Measurements from ENCODE around the gene PGS1. TPM values are rescaled to one million over a fixed set of nuclear protein-coding genes. Genes with fewer than 3 reads are reported as not detected.

PGS1 gene
- total RNA-seq, 2 donors from 2014 or later: 52.0 to 98.4 TPM

DNA sequence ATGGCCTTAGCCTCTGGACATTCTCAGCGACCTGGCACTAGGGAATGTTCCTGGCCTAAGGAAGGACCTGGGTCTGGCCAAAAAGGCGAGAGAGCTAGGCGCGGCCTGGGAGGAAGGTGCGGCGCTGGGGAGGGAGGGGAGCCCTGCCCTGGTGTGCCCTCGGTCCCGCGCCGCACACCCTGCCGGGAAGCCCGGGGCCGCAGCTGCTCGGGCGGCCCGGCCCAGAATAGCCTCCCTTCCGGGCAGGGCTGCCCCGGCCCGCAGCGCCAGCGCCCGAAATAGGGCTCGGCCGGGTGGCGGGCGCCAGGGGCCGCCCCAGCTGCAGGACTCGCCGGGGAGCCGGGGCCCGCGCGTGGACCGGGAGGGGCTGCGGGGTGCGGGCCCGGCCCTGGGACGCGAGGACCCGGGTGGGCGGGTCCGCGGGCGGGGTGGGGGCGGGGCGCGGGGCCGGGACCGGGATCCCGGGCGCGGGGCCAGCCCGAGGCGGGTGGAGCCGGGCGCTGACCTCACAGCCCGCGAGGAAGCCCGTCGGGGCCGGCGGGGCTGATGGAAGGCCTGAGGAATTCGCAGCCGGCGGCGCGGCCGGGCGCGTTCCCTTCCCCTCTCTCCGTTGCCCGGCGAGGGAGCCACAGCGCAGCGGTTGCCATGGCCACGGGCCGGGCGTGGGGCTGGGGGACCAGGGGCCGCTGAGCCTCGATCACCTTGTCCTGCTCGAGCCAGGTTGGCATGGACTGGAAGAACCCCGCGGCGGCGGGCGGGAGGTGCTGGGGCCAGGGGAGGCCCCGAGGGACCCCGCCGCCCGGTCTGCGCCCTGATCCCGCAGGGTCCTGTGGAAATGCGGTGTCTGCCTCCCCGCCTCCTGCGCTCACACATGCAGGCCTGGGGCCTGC lies 36.6 kb upstream of the PGS1 start:
- TF ChIP-seq, protein P1, sequence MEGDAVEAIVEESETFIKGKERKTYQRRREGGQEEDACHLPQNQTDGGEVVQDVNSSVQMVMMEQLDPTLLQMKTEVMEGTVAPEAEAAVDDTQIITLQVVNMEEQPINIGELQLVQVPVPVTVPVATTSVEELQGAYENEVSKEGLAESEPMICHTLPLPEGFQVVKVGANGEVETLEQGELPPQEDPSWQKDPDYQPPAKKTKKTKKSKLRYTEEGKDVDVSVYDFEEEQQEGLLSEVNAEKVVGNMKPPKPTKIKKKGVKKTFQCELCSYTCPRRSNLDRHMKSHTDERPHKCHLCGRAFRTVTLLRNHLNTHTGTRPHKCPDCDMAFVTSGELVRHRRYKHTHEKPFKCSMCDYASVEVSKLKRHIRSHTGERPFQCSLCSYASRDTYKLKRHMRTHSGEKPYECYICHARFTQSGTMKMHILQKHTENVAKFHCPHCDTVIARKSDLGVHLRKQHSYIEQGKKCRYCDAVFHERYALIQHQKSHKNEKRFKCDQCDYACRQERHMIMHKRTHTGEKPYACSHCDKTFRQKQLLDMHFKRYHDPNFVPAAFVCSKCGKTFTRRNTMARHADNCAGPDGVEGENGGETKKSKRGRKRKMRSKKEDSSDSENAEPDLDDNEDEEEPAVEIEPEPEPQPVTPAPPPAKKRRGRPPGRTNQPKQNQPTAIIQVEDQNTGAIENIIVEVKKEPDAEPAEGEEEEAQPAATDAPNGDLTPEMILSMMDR (IDR thresholded peaks at IDR 0.05): no peak
- Histone ChIP-seq H3K4me1 (ENCODE audit: control insufficient read depth in 1 of 2, low read depth in 2 of 2) (peaks cover 19 to 29% of the 10 kb centered on the region in 2 donors), H3K27me3 (replicated peaks; ENCODE audit: insufficient read depth) (no peaks in the 10 kb centered on the region), H3K36me3 (no peaks in the 10 kb centered on the region), H3K9me3 (no peaks in the 10 kb centered on the region), H3K4me3 (peak overlapping the region; percentile 77), H3K27ac (peak overlapping the region; percentile 97 to 99)
- ATAC-seq (ENCODE audit: insufficient number of reproducible peaks, low FRiP score, low read depth): peak; percentile 60
- no peak for DNase-seq (ENCODE audit: low spot score)

DNA sequence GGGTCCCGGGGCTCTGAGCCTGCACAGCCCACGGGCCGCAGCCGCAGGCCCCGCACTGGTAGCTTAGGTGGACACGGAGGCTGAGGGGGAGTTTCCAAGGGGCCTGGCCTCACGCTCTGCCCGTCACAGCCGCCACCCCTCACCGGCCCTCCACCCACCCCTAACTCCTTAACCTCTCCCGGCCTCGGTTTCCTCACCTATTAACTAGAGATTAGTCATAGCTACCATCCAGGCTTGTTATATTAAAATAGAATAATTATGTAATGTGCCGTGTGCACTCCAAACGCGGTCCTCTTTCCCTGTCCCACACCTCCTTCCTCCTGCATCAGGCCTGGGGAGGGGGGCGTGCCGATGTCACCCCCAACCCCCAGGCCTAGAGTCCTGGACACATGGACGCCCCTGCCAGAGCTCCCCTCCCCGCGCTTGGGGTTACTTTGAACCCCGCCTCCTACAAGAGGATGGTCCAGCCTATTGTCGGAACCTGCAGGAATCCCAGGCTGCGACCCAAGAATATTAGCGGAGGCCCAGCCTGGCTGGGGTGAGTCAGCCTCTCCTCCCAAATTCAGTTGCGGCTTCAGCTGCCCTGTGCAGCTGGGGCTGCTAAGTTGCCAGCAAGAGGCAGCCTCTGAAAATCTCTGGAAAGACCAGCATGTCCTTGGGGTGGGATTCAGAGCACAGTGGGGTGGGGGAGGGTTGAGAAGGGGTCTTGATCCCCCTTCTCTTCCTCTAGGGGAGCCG lies 35.8 kb upstream of the PGS1 start:
- Histone ChIP-seq H3K9me3 (no peaks in the 10 kb centered on the region), H3K4me1 (ENCODE audit: control insufficient read depth in 1 of 2, low read depth in 2 of 2) (peaks cover 19 to 29% of the 10 kb centered on the region in 2 donors), H3K36me3 (no peaks in the 10 kb centered on the region), H3K27ac (peak overlapping the region; percentile 97 to 99), H3K27me3 (replicated peaks; ENCODE audit: insufficient read depth) (no peaks in the 10 kb centered on the region), H3K4me3 (peak overlapping the region; percentile 77)
- ATAC-seq (ENCODE audit: insufficient number of reproducible peaks, low FRiP score, low read depth) (peak; percentile 76), DNase-seq (ENCODE audit: low spot score) (peak; percentile 64)
- TF ChIP-seq, protein P1 (IDR thresholded peaks at IDR 0.05): no peak

DNA sequence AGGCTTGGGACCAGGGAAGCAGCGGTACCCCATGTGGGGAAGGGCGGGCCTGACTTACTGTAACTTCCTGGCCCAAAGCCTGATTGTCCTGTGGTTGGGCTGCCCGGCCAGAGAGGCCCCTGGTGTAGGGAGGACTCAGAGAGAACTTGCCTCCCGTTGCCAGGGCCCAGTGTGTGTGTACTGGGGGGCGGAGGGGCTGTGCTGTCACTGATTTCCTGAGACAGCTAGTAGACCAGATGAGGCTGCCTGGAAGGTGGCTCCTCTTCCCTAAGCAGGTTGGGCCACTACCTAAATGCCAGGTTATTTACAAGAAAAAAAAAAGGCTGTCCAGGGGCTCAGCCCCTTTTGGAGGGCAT lies 35.3 kb upstream of the PGS1 start:
- peaks cover 19 to 29% of the 10 kb centered on the region in 2 donors for H3K4me1 ChIP-seq (ENCODE audit: control insufficient read depth in 1 of 2, low read depth in 2 of 2)
- H3K27ac ChIP-seq: peak overlapping the region; percentile 97 to 99
- H3K36me3 ChIP-seq: no peaks in the 10 kb centered on the region
- DNase-seq (ENCODE audit: low spot score) (peak; percentile 74), ATAC-seq (ENCODE audit: insufficient number of reproducible peaks, low FRiP score, low read depth) (peak; percentile 21)
- TF ChIP-seq, protein P1 (IDR thresholded peaks at IDR 0.05): no peak
- H3K27me3 ChIP-seq (replicated peaks; ENCODE audit: insufficient read depth): no peaks in the 10 kb centered on the region
- H3K9me3 ChIP-seq: no peaks in the 10 kb centered on the region
- peak overlapping the region; percentile 77 for H3K4me3 ChIP-seq

DNA sequence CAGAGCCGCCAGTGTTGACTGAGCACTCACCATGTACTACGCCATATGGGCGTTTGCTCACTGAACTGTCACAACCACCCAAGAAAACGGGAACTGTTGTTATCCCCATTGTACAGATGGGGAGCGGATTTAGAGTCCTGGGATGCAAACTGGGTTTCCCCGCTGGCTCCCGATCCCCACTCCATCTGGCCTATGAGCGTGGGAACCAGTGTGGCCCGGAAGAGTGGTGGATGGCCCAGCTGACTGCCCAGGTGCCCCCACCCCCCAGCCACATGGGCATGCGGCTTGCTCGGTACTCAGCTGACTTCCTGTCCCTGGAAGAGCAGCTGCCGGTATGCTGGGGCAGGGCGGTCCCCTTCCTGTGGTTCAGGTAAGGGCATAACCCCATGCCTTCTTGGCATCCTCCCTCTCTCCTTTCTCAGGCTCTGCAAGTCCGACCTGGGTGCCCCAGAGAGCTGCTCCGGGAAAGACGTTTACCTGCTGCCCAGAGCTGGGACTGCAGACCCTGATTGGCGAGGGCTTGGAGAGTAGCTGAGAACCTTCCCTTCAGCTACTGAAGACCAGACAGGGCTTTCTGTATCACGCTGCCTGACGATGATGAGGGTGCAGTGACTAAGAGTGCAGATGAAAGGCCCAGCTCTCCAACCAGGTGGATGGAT lies 34.8 kb upstream of the PGS1 start:
- peaks cover 19 to 29% of the 10 kb centered on the region in 2 donors for H3K4me1 ChIP-seq (ENCODE audit: control insufficient read depth in 1 of 2, low read depth in 2 of 2)
- DNase-seq (ENCODE audit: low spot score): no peak
- TF ChIP-seq, protein P1 (IDR thresholded peaks at IDR 0.05): no peak
- no peaks in the 10 kb centered on the region for H3K27me3 ChIP-seq (replicated peaks; ENCODE audit: insufficient read depth)
- no peak for ATAC-seq (ENCODE audit: insufficient number of reproducible peaks, low FRiP score, low read depth)
- peak overlapping the region; percentile 77 for H3K4me3 ChIP-seq
- no peaks in the 10 kb centered on the region for H3K9me3 ChIP-seq
- H3K27ac ChIP-seq: peak overlapping the region; percentile 97 to 99
- H3K36me3 ChIP-seq: no peaks in the 10 kb centered on the region

DNA sequence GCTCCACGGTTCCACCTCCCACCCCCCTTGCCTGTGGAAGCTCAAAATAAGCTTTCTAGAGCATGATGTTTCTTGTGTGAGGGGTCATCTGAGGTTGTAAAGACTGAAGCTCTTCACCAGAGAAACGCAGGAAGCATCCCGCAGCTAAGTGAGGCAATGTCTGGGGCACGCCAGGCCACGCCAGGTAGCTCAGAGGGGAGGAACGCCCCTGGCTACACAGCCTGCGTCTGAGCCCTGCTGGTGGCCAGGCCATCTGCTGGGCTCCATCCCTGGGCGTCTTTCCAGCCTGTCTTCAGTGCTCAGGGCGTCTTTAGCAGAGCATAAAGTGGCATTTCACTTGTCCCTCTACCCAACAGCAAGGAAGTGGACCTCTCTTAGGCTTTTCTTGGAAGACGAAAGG lies 33.8 kb upstream of the PGS1 start:
- H3K9me3 ChIP-seq: no peaks in the 10 kb centered on the region
- H3K4me1 ChIP-seq (ENCODE audit: control insufficient read depth in 1 of 2, low read depth in 2 of 2): peaks cover 19 to 29% of the 10 kb centered on the region in 2 donors

More for the DNA sequence above, 33.8 kb upstream of the PGS1 start:
- Histone ChIP-seq H3K36me3 (no peaks in the 10 kb centered on the region), H3K27me3 (replicated peaks; ENCODE audit: insufficient read depth) (no peaks in the 10 kb centered on the region), H3K27ac (no peak overlapping the region), H3K4me3 (no peak overlapping the region)
- no peak for ATAC-seq (ENCODE audit: insufficient number of reproducible peaks, low FRiP score, low read depth)
- TF ChIP-seq, protein P1 (IDR thresholded peaks at IDR 0.05): no peak
- no peak for DNase-seq (ENCODE audit: low spot score)
